Stimulated activated CD4-positive, alpha-beta T cell treated with anti-CD3 and anti-CD28 coated beads, Interleukin-4, amount 100 ng/mL, for 1 hour (primary cell): Measurements from ENCODE around the gene CACNA2D1.

Experiments
- DNase-seq: peaks from one replicate; pipeline ENCODE4 v3.0.0-alpha.2; 2020

The CACNA2D1 gene

GRCh38 chr7:82331234-82331633 lies 112.3 kb downstream of the CACNA2D1 start:
- DNase-seq = no peak

DNA sequence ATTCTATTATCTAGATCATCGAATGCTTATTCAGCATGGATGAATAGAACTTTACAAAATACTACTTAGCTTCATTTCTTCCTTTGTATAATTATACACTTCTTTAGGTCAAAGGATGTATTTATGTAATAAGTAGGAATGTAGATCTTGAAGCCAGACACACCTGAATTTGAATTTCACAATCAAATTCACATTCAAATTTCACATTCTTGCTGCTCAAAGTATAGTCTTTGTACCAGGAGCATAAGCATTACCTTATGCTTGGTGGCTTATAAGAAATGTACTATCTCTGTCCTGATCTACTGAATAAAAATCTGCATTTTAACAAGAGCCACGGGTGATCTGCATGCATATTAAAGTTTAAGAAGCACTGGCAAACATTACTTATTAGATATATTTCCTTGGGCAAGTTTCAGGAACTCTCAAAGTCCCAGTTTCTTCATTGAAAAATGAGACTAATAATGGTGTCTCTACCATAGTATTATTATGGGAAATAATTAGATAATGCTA lies 112.8 kb downstream of the CACNA2D1 start:
- no peak for DNase-seq

GRCh38 chr7:82327898-82328297 lies 115.7 kb downstream of the CACNA2D1 start:
- DNase-seq = no peak

DNA sequence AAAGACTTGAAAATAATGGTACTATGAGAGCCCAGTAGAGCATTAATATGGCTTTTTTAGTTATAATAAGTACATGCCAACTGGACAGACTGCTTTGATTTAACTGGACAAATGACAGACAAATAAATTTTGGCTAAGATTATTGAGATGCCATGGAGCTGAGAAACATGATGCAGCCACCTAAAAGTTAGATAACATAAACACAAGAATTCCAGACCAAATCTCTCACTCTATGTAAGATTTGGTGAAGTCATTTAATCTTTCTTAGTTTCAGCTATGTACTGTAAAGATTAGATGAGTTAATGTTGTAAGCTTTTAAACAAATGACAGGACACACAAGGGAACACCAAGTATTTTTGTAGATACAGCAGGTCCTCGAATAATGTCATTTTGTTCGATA lies 118.2 kb downstream of the CACNA2D1 start:
- DNase-seq = no peak

- no peak for DNase-seq
Measured at GRCh38 chr7:82323806-82324205, 119.8 kb downstream of the CACNA2D1 start.

- DNase-seq = no peak
Measured at GRCh38 chr7:82319674-82320118, 123.9 kb downstream of the CACNA2D1 start.

DNA sequence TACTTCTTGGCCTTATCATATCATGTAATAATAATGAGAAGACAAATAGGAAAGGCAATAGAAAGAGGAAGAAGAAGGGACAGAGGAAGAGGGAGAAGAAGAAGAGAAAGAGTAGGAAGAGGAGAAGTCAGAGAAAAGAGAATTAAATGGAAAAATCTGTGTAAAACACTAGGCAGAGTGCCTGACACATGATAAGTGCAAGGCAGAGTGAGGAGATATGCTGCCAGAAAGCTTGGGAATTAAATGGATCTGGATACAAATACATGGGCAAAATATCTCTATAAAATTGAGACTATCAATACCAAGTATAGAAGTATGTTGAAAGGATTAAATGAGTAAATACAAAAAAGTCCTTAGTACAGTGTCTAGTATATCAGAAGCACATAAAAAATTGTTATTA lies 124.8 kb downstream of the CACNA2D1 start:
- no peak for DNase-seq

DNA sequence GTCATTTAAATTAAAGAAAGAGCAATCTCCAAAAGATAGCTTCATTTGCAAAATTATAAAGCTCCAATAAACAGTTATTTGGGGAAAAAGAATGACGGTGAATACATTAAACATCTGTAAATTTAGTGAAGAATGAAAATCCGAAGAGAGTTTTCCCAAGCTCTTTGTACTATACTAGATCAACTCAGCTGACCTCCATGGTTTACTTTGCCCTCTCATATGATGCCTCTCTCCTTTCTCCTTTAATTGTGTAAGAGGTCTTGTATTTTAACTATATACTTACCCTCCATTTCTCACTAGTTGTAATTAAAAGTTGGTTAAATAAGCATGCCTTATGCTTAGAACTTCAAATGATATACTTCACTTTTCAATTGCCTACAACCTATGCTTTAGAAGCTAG lies 125.8 kb downstream of the CACNA2D1 start:
- no peak for DNase-seq

DNA sequence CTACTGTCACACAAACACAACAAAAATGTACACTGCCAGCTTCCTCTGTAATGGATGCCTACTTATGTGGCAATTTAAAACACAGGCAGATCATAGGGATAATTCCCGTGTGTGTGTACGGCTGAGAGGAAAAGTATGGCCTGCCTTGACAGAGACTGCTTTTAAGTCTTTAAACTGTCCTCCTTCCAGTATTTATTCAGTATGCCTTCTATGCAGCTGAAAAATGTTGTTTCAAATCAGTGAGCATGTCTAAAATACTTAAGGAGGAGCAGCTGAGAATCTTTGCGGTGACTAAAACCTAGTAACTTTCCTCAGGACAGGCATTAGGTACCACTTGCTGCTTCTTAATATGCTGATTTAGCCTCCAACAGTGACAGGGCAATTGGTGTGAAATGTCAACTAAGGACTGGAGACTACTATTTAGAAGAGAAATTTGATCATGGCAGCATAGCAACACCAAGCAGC lies 126.3 kb downstream of the CACNA2D1 start:
- no peak for DNase-seq

GRCh38 chr7:82313269-82313668 lies 130.3 kb downstream of the CACNA2D1 start:
- no peak for DNase-seq

- no peak for DNase-seq
Measured at GRCh38 chr7:82312646-82313045, 130.9 kb downstream of the CACNA2D1 start.

GRCh38 chr7:82305347-82306005 lies 138.1 kb downstream of the CACNA2D1 start:
- no peak for DNase-seq

- no peak for DNase-seq
Measured at GRCh38 chr7:82294865-82295264, 148.7 kb downstream of the CACNA2D1 start.

DNA sequence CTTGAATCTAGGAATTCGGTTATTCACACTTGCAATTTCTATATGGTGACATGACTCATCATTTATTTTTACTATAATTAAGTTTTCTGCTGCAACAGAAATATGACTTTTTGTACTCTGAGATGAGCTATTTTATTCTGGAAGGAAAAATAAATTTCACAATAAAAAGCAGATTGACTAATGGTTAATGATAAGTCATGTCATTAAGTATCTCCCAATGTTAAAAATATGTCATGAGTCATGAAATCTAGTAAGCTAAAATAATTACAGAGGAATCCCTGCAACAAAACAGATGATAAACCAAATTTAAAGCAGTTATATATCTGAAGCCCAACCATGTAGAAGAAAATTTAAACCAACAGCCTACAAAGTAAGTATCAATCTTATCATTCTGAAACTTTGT lies 149.2 kb downstream of the CACNA2D1 start:
- no peak for DNase-seq

- DNase-seq = no peak
Measured at GRCh38 chr7:82293467-82293866, 150.1 kb downstream of the CACNA2D1 start.

DNA sequence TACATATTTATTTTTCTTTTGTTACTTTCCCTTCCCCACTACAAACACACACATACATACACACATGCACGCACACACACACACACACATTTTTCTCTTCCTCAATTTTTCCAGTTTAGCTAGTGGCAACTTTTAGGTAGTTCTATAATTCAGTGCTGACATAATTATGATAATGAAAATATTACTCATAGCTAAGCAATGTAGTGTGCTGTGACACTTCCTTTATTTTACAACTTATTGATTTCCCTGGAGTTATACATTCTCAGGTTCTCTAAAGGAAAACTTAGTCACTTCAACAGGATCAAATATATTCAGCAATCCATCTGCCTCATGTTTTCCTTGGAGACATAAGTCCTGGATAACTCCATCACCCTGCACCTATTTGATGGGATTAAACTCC lies 151.6 kb downstream of the CACNA2D1 start:
- no peak for DNase-seq

DNA sequence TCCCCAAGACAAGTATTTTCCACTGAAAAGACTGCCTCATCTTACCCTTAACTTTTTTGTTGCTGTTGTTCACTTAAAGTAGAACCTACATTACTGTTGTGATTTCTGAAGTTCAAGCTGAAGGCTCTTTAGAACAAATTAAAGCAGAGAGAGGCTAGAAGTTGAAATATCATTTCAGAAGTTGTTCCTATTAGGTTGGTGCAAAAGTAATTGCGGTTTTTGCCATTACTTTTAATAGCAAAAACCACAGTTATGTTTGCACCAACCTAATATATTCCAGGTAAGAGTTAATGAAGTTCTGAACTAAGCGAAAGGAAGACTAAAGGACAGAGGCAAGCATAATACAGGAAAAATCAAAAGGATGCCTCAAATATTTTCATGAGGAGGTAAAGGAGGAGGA lies 153.7 kb downstream of the CACNA2D1 start:
- no peak for DNase-seq

DNA sequence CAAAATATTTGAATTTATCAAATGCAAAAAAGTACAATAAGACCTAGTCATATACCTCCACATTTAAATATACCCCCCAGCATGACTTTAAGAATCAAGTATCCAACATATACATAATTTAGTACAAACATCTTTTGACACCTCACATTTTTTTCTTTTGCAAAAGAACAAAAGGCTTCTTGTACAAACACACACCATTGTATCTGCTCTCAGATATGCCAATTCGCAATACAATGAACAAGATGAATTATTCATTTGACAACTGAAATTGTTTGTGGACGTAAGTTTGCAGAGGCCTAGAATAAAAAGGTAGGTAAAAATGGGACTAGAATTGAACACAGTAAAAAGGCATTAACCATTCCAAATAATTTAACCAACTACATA lies 154.4 kb downstream of the CACNA2D1 start:
- no peak for DNase-seq

GRCh38 chr7:82286798-82287140 lies 156.8 kb downstream of the CACNA2D1 start:
- no peak for DNase-seq

GRCh38 chr7:82286096-82286797 lies 157.3 kb downstream of the CACNA2D1 start:
- no peak for DNase-seq

- no peak for DNase-seq
Measured at GRCh38 chr7:82284936-82285519, 158.5 kb downstream of the CACNA2D1 start.

GRCh38 chr7:82275342-82275741 lies 168.2 kb downstream of the CACNA2D1 start:
- no peak for DNase-seq

- DNase-seq = no peak
Measured at GRCh38 chr7:82274681-82275080, 168.9 kb downstream of the CACNA2D1 start.

- no peak for DNase-seq
Measured at GRCh38 chr7:82273886-82274285, 169.7 kb downstream of the CACNA2D1 start.
